HepG2 (cell line): Measurements from ENCODE around the gene PRKAR2B. TPM values are rescaled to one million over a fixed set of nuclear protein-coding genes. Genes with fewer than 3 reads are reported as not detected.

Experiments used
- ATAC-seq: fragments of 200-7000 bp; cut with Tn5 transposase; 3 replicates; pipeline ENCODE4 v1.9.1; 2020; ENCODE audit warnings: mild to moderate bottlenecking, moderate library complexity
- BruUV-seq: library from RNA; stranded (reverse); fragments of 400-500 nt; replicated peaks from 2 replicates; lab custom pipeline; 2021; lab: Mats Ljungman, UMichigan
- CTCF ChIA-PET: fragments of 300-600 bp; formaldehyde crosslinking; extraction: SDS; loops from one replicate; lab custom pipeline; 2021; ENCODE audit warnings: low total read pairs, inconsistent platforms, low intra/inter-chr PET ratio; lab: Yijun Ruan, JAX
- POLR2A ChIA-PET: fragments of 350-600 bp; sonication (Branson Sonifier 250); formaldehyde crosslinking; loops from one replicate; lab custom pipeline; 2020; ENCODE audit warnings: antibody characterized with exemption, inconsistent platforms; lab: Yijun Ruan, JAX
- DNase-seq: peaks from one replicate; pipeline ENCODE4 v3.0.0-alpha.2; 2015; ENCODE audit warnings: low spot score
- FAIRE-seq: peaks from 3 replicates; lab custom pipeline; 2011; peaks lifted over from hg19 to GRCh38; lab: Jason Lieb, UNC
- H2AFZ ChIP-seq: one replicate; pipeline ENCODE4 v1.6.1; 2011; ENCODE audit warnings: low read length, inconsistent platforms
- H3K27ac ChIP-seq: fragments of 300-600 bp; 3 replicates; pipeline ENCODE4 v1.8.0; 2011; ENCODE audit warnings: mixed run types, mild to moderate bottlenecking, mixed read lengths, low read length, inconsistent platforms; ENCODE audit not compliant: insufficient read depth; ENCODE audit errors: extremely low read length
- H3K27me3 ChIP-seq, 2 experiments: fragments of 200-600 bp in 1 of 2; 2 replicates in 1 of 2; 3 replicates in 1 of 2; pipeline versions ENCODE4 v1.6.0 to v1.8.0; 2011; ENCODE audit warnings: low read length in 2 of 2, mild to moderate bottlenecking in 2 of 2, moderate library complexity in 2 of 2, inconsistent platforms in 1 of 2; ENCODE audit not compliant: insufficient read depth in 2 of 2, control insufficient read depth in 1 of 2
- H3K36me3 ChIP-seq, 2 experiments: fragments of 200-600 bp in 1 of 2; replicated peaks in 1 of 2; 2 replicates in 1 of 2; 3 replicates in 1 of 2; pipeline versions ENCODE4 v1.5.1 to v1.8.0; 2011; ENCODE audit warnings: low read length in 2 of 2, inconsistent platforms in 1 of 2; ENCODE audit not compliant: insufficient read depth in 2 of 2, control insufficient read depth in 1 of 2
- H3K4me1 ChIP-seq: 2 replicates; pipeline ENCODE4 v1.5.1; 2012; ENCODE audit warnings: low read length, inconsistent platforms; ENCODE audit not compliant: insufficient read depth
- H3K4me2 ChIP-seq: 2 replicates; pipeline ENCODE4 v1.6.0; 2011; ENCODE audit warnings: low read depth, low read length, inconsistent platforms
- H3K4me3 ChIP-seq, 3 experiments: fragments of 200-600 bp in 1 of 3; sonication (generic), shearing (Covaris generic) in 1 of 3; replicated peaks in 1 of 3; 2 replicates each; pipeline ENCODE4 v1.5.1; 2011 to 2016; ENCODE audit warnings: low read length in 3 of 3, inconsistent platforms in 2 of 3, low read depth in 2 of 3, mild to moderate bottlenecking in 2 of 3, control low read depth in 1 of 3, mixed read lengths in 1 of 3; ENCODE audit not compliant: insufficient read depth in 1 of 3
- H3K79me2 ChIP-seq: one replicate; pipeline ENCODE4 v1.6.1; 2011; ENCODE audit warnings: low read length, inconsistent platforms; ENCODE audit not compliant: insufficient read depth
- H3K9ac ChIP-seq: 2 replicates; pipeline ENCODE4 v1.6.0; 2011; ENCODE audit warnings: mild to moderate bottlenecking, low read depth, low read length, inconsistent platforms; ENCODE audit not compliant: insufficient read depth
- H3K9me3 ChIP-seq: 2 replicates; pipeline ENCODE4 v1.5.1; 2012; ENCODE audit warnings: mild to moderate bottlenecking, low read length
- H4K20me1 ChIP-seq: 2 replicates; pipeline ENCODE4 v1.6.0; 2011; ENCODE audit warnings: inconsistent platforms, mild to moderate bottlenecking, low read length, moderate library complexity; ENCODE audit not compliant: insufficient read depth
- CTCF ChIP-seq: sonication (generic); formaldehyde crosslinking; IDR thresholded peaks from 2 replicates; pipeline ENCODE4 v1.5.0; 2020; ENCODE audit warnings: mild to moderate bottlenecking, missing genetic modification reagents, moderate library complexity
- E2F2 ChIP-seq: sonication (generic); formaldehyde crosslinking; IDR thresholded peaks from 2 replicates; pipeline ENCODE4 v1.4.0; 2020; ENCODE audit warnings: missing genetic modification reagents, borderline replicate concordance
- NFE2L2 ChIP-seq: fragments of 150-350 bp; IDR thresholded peaks from 2 replicates; pipeline ENCODE4 v1.6.1; 2014; ENCODE audit warnings: low read length
- RAD21 ChIP-seq: fragments of 450-650 bp; formaldehyde crosslinking; IDR thresholded peaks from 2 replicates; pipeline ENCODE4 v1.5.0; 2020; ENCODE audit warnings: mild to moderate bottlenecking
- SMC3 ChIP-seq: IDR thresholded peaks from 2 replicates; pipeline ENCODE4 v1.6.1; 2011; ENCODE audit warnings: low read length, improper control_type of control experiment
- STAG1 ChIP-seq: sonication (generic); formaldehyde crosslinking; IDR thresholded peaks from 2 replicates; pipeline ENCODE4 v1.4.0; 2020; ENCODE audit warnings: missing genetic modification reagents
- ZNF30 ChIP-seq: sonication (generic); formaldehyde crosslinking; IDR thresholded peaks from 2 replicates; pipeline ENCODE4 v1.5.0; 2020; ENCODE audit warnings: mild to moderate bottlenecking, missing genetic modification reagents
- ZNF710 ChIP-seq: sonication (generic); formaldehyde crosslinking; IDR thresholded peaks from 2 replicates; pipeline ENCODE4 v1.5.0; 2020; ENCODE audit warnings: mild to moderate bottlenecking, missing genetic modification reagents, borderline replicate concordance
- ZNF850 ChIP-seq: sonication (generic); formaldehyde crosslinking; conservative IDR thresholded peaks from 2 replicates; pipeline ENCODE4 v1.9.0; 2021; ENCODE audit warnings: mild to moderate bottlenecking, missing genetic modification reagents
- WGBS: methylation state at CpG from one replicate; pipeline ENCODE4 v1.1.6; 2017; ENCODE audit warnings: low lambda C conversion rate; 5-methylcytosine and 5-hydroxymethylcytosine counted together
- in situ Hi-C: cut with HindIII; loops from 2 replicates; pipeline ENCODE4 v1.10.0; 2017; ENCODE audit warnings: low pct_unique_long_range_greater_than_20kb; ENCODE audit not compliant: extremely low pct_ligation_motif_present
- intact Hi-C: fragments of 100-400 bp; cut with micrococcal nuclease; formaldehyde crosslinking; loops from one replicate; pipeline ENCODE4 v1.10.0; 2022; ENCODE audit not compliant: unreplicated experiment
- polyA plus RNA-seq, 8 experiments: library from polyadenylated mRNA; depleted of rRNA in 3 of 8; stranded (reverse) in 7 of 8; unstranded in 1 of 8; fragments of >200 nt; fragmentation: Illumina TruSeq in 4 of 8; extraction: Trizol in 4 of 8; gene quantifications; 2 replicates each; pipeline versions ENCODE4 v1.2.1 to v1.2.3, GENCODE V29; 2011 to 2016; ENCODE audit warnings: low read depth in 4 of 8, missing spikeins in 1 of 8, mixed read lengths in 1 of 8; ENCODE audit not compliant: insufficient read depth in 1 of 8
- total RNA-seq, 5 experiments: library from RNA; depleted of rRNA; stranded (reverse); fragments of >200 nt; fragmentation: Illumina TruSeq; extraction: Trizol; gene quantifications; 2 replicates each; pipeline ENCODE4 v1.2.3, GENCODE V29; 2016; ENCODE audit warnings: low read depth in 1 of 5

The PRKAR2B gene
- total and polyA plus RNA-seq, 2 of the 13 experiments (the other 11 are each of a cell fraction or from before 2014, with no cell fraction given), result not detected

- CTCF ChIA-PET, result interaction anchor here (0.7 kb wide), 1 partner anchor 21 kb away, joined by 3 read pairs; the partner anchor contains the start of gene HBP1
- Histone ChIP-seq H3K4me2 (peak overlapping the region; percentile 64), H3K79me2 (no peaks in the 10 kb centered on the region), H3K36me3 (no peaks in the 10 kb centered on the region), H2AFZ (no peak overlapping the region), H3K4me3 (no peak overlapping the region), H3K9ac (no peak overlapping the region), H3K9me3 (no peaks in the 10 kb centered on the region), H4K20me1 (no peaks in the 10 kb centered on the region), H3K27me3 (no peaks in the 10 kb centered on the region), H3K4me1 (no peaks in the 10 kb centered on the region), H3K27ac (no peak overlapping the region)
- intact Hi-C loops (loop anchor here (1.0 to 5.0 kb wide), 4 partner anchors 21 to 578 kb away; partner anchors contain the start of gene HBP1), in situ Hi-C loops (loop anchor here (5.0 kb wide), 2 partner anchors 200 to 355 kb away; no protein-coding TSS in a partner anchor)
- 0% methylated on average over 3 of the region's 3 CpGs for WGBS
- 0 out of 2 replicates have a peak, but pooled peaks have one; percentile 20 for TF ChIP-seq RAD21 (CRISPR knock-in tag)
- TF ChIP-seq CTCF, result peak; percentile 74
- TF ChIP-seq NFE2L2, result peak; percentile 15; the same call in 1 of the 2 replicates
- no peak for TF ChIP-seq ZNF850
- TF ChIP-seq ZNF710 (CRISPR knock-in tag), result no peak
- TF ChIP-seq STAG1, result peak; percentile 72
- peak; percentile 57 for TF ChIP-seq SMC3
- TF ChIP-seq ZNF30 (CRISPR knock-in tag), result no peak
- TF ChIP-seq E2F2 (CRISPR knock-in tag), result no peak
- POLR2A ChIA-PET, result interaction anchor here (1.8 kb wide), 1 partner anchor 20 kb away, joined by 15 read pairs; the partner anchor contains the start of gene HBP1
- ATAC-seq, result peak; percentile 93
- DNase-seq, result peak; percentile 18
- FAIRE-seq, result peak; percentile 76
- BruUV-seq, result no TSS peak
These were observed 103.2 kb downstream of the PRKAR2B start for GRCh38 chr7:107147464-107148393.
